Stimulated activated CD8-positive, alpha-beta memory T cell treated with anti-CD3 and anti-CD28 coated beads, Interleukin-7, amount 100 ng/mL, for 24 hours (primary cell): ENCODE data around the gene SPOCD1.

Experiments
- DNase-seq: peaks from one replicate; pipeline ENCODE4 v3.0.0-alpha.2; 2020; ENCODE audit warnings: low read depth

Gene SPOCD1

DNA sequence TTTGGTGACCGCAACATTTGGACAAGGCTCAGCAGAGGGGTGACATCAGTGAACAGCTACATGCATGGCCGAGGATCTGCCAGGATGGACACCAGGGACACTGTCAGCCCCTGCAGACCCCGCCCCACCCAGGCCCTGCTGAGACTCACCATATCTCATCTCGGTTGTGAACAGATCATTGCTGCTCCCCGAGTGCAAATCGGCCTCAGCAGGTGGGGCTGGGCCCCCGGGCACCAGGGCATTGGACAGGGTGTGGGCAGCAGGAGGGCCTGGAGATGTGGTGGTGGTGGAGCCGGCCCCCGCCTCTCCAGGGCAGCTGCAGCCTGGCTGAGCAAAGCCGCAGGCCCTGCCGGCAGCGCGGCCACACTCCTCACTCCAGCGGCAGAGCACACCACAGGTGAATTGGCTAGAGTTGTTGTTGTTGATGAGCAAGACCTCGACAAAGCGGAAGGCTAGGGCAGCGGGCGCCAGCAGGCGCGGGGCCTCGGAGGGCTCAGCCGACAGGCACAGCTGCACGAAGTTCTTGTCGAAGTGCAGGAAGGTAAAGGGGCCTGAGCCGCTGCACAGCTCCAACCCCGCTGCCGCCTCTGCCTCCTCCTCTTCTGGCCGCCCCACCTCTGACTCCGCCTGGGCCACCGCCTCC is 59.9 kb downstream of the SPOCD1 start:
- no peak for DNase-seq

DNA sequence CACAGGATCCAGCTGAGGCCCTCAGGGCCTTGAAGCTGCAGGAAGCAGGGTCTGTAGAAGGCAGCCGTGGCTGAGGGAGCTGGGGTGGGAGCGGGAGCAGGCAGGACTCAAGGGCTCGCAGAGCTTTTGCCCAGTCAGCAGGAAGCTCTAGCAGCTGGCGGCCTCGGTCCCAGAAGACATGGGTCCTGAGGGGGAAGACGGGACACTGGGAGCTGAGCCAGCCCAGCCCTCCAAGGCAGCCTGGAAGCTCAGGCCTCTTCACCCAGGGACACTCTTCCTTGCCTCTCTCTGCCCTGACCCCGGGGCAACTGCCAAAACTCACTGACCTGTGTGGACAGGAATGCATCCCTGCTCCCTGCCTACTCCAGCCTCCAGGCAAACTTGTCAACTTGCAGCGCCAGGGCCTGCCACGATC is 60.6 kb downstream of the SPOCD1 start:
- DNase-seq, result no peak

DNA sequence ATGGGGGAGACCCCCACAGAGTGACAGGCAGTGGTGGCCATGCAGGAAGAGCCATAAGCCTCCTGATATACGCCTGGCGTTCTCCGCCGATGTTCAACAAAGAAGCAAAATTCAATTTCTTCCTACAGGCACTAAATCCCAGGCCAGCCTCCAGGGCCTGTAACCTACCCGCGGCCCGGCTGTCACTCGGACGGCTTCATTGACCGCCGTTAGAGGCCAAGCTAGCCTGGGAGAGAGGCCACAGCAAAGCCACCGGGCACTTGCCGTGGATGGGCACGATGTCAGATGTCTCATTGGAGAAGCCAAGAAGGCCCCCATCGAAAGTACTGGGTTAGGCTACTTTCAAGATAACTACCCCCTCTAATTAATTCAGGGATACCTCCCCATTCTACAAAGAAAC is 61.4 kb downstream of the SPOCD1 start:
- no peak for DNase-seq

DNA sequence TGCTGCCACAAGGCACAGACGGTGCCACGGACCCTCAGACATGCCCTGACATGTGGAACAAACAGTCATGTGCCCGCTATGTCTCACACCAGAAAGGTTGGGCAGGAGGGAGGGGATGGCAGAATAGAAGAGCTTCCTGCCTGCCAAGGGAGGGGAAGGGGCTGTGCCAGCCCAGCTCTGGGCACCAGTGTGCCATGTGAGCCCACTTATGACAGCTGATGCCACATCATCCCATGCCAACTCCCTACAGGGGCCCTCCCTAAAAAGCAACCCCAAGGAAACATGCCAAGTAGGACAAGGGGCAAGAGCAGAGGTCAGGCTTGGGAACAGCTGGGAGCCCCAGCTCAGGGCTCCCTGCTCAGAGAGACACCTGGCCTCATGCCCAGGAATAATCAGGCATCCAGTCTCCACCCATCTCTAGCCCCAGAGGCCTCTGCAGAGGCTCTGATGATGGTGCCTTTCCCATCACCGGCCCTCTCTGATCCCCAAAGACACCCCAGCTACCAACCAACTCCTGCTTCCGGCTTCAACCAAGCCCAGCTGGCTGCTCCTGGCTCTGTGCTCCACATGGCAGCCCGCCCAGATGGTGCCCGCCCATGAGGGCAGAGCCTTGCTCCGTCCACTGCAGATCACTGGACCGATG is 62.0 kb downstream of the SPOCD1 start:
- no peak for DNase-seq

DNA sequence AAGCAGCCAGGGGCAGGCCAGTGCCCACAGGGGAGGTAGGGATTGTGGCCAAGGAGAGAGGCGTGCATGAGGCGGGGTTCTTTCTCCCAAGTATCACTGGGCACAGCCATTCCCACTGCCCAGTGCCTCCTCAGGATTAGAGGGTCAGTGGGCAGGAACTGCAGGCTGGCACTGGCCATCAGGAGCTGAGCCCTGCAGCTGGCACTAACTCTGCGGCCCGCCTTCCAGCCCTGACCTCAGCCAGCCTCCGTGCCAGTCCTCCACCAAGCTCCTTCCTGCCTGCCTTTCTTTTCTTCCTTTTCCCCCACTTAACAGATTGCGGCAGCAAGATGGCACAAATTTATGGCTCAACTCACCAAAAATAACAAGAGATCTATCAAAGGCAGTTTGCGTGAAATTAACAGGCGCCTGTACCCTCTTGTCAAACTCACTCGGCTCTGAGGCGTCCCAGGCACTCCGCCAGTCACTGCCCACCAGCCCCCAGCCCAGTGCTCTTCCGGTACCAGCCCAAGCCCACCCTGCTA is 62.8 kb downstream of the SPOCD1 start:
- no peak for DNase-seq

DNA sequence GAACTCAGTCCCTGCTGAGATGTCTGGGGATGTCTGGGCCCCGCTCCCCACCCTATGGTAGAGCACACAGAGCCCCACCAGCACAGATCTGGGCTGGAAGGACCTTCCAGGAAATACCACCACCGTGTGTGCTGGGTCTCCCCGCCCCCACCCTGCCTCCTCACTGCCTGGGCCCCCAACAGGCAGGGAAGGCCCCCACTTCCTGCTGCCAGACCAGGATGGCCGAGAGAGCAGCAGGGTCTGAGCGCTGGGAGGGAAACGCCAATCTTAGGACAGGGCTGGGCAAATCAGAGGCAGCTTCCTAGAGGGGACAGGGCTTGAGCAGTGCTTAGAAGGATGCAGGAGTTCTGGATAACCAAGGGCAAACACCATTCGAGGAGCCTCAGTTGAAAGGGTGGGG is 63.6 kb downstream of the SPOCD1 start:
- no peak for DNase-seq

DNA sequence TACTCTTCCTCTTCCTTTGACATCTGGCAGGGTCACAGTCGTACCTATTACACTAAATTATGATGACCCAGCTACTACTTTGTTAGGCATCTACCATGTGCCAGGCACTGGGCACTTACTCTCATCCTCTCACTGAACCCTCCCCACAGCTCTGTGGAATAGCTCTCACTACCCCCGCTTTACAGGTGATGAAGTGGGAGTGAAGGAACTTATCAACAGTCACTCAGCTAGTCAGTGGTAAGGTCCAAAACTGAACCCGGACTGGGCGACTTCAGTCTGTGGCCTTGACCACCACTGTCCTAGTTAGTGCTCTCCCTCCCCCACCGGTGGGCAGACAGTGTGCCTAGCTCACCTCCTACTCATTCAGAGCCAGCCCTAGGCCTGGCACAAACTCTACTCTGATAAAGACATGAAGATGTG is 64.0 kb downstream of the SPOCD1 start:
- no peak for DNase-seq

DNA sequence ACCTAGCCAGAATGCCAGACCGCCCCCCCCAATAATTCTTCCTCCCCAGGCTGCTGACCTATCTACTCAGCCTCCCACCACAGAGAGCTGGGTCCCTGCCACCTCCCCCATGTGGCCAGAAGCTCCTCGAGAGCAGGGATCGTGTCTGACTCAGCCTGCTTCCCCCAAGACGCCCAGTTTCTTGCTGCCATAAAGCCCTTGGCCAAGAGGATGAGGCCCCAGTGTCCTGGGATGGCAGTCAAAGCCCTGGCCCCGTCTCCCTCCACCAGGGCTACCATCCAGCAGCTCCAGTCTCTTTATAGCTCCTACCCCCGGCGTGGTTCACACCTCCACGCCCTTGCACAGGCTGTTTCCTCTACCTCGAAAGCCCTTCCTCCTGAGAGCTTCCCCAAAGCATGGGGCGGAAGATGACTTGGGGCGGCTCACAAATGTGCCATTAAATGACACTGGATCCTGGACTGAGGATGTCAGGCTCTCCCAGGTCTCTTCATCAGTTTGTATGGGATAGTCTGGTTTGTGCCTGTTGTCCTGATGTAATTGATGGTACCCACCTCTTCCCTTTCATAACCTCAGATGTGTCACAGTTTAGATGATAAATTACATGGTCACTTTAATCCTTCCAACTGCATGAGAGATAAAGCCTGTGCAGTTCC is 64.8 kb downstream of the SPOCD1 start:
- DNase-seq, result no peak

DNA sequence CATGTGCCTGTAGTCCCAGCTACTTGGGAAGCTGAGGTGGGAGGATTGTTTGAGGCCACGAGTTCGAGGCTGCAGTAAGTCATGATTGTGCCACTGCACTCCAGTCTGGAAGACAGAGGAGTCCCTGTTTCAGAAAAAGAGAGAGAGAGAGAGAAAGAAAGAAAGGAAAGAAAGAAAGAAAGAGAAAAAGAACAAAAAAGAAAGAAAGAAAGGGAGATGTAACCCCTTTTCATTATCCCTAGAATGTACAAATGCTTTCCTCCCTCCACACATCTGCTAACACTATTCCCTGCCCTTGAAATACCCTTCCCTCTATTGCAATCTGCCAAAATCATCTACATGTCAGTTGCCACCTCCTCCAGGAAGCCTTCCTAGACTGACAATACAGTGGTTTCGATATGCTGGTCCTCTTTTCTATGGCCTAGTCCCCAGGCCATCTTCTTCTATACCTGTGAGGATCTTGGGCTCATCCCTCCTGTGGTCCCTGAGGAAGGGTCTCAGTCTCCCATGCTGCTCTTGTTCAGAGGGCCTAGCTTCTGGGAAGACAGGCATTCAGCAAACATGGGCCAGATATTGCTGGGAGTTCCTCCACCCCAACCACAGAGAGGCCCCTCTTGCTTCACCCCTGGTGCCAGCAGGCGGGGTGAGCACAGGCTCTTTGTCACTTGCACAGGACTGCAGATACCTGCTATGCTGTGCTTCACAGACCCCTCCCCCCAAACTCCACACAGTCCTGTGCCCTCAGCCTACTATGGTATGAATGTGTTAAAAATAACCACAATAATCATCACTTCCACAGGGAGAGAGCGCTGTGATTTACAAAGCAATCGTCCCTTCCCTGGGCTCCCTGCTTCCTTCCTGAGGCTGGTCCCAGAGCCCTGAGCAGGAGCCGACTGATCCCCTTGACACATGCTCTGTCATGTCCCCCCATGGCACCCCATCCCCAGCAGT is 65.8 kb downstream of the SPOCD1 start:
- no peak for DNase-seq

DNA sequence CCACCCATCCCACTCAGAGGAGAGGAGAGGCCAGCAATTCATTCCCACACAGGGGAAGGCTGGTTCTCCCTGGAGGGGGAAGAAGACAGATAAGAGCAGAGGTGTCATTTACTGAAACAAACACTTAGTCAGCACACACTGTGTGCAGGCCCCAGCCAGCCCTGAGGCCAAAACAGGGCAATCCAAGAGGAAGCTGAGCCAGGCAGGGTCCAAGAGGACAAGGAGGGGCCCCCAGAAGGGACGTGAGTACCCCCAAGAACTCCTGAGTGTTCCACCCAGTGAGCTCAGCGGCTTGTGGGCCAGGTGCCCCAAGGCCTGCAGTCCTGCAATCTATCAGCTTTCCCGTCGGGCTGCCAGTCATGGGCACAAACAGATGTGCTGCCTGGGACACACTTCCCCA is 67.5 kb downstream of the SPOCD1 start:
- no peak for DNase-seq

DNA sequence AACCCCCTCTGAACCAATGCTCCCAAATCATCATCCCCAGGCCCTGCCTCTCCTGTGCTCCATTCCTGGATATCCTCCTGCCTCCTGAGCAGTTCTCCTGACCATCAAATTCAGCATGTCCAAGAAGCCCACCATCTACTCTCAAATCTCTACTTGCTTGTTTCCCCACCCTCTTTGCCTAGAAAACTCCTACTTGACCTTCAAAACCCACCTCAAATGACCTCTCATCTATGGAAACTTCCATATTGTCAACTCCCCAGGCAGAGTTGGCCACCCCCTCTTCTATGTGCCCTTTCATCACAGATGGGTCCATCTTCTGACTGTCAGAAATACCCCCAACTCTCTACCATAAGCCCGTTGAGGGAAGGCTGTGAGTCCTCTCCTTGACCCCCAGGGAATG is 68.5 kb downstream of the SPOCD1 start:
- DNase-seq, result no peak

DNA sequence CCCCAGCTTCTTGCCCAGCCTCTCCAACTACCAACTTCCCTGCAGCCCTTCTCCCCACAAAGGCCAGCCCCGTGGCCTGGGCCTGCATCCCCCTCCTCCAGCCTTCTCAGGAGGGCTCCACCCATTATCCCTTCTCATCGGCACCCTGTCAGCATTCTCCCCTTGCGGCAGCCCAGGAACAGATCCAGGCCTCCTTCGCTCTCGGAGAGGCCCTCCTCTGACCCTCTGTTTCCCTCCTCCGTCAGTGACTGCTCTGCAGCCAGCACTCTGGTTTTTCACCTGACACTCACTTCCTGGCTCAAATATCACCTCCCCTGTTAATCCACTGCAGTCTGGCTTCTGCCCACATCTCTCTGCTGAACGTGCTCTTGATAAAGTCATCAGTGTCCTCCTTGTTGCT is 69.1 kb downstream of the SPOCD1 start:
- DNase-seq, result no peak

DNA sequence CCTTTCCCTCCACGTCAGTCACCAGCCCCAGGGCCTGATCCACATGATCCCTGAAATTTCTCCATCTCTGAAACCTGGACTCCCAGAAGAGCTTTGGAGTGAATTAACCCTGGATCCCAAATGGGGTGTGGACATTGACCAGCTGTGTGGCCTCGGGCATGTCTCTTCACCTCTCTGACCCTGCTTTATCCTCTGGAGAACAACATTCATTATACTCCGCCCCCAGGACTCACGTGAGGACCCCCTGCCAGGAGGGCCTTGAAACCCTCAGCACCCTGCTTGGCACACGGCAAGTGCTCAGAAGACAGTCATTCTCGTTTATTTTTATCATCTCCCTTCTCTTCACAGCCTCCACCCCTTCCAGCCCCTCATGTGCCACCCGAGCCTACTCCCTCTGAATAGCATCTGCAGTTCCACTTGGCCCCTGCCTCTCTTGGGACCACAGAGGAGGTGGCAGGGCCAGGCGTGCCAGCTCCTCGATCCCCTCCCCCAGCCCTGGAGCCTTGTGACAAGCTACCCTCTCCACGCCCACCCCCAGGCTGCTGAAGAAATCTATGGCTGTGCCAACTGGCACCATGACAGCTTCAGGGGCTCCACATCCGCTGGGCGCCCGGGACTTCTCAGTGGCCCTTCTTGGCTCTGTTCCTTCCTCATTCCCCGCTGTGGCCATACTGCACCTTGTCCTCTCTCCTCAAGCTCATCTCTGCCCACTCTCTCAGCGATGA is 69.7 kb downstream of the SPOCD1 start:
- DNase-seq, result no peak

DNA sequence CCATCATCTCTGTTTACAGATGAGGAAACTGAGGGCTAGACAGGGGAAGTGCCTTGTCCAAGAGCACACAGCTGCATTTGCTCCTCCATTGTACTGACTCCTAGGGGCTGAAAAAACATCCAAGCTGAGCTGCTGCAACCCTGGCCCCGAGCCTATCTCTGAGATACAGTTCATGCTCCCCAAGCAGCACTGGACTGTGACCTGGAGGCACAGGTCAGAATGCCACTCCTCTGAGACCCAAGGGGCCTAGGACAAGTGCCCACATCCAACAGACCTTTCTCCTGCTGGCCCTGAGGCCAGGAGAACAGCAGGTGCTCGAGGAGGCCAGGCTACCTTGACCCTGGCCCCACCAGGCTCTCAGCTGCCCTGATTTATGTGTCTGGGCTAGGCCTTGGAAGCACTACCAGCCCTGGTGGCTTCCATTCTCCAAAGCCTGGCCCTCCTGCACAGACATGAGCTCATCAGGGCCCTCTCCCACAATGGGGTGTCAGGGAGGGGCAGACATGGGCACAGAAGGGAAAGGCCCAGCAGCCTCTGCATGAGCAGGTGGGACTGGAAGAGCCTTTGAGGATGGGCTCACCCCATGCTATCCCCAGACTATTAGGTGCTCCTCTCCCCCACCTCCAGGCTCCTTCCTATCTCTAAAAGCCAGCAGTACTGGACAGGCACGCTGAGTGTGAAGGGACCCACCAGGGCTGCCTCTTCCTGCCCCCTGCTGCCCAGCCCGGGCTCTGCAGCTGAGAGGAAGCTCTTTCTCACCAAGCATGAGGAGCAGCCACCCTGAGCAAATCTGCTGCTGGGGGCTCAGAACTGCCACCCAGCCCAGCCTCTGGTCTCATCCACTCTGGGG is 70.5 kb downstream of the SPOCD1 start:
- DNase-seq, result no peak

DNA sequence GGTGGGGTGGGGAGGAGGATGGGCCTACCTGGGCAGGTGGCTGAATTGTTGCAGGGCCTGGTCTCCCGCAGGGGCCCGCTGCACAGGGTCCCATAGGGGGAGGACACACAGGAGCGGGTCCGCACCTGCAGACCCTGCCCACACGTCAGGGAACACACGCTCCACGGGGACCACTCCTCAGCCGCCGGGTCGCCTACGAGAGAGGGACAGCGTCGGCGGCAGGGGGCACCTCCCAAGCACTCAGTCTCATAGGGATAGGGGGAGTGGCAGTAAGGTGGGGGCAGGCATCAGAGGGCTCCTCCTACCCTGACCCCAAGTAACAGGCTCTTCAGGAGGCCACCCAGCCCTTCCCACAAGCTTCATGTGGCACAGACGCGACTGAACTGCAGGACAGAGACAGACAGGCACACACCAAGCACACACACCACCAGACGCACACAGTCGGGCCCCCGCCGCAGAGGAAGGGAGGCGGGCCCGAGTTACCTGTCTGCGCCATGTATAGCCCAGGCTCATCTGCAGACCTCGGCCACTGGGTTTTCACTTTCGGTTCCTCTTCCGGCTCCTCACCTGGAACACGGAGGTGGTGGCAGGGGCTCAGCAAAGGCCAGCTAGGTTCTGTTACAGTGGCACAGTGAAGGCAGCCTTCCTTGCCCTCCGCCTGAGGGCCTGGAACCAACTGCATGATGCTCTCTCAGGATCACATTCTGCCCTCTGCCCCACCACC is 71.5 kb downstream of the SPOCD1 start:
- DNase-seq, result no peak

DNA sequence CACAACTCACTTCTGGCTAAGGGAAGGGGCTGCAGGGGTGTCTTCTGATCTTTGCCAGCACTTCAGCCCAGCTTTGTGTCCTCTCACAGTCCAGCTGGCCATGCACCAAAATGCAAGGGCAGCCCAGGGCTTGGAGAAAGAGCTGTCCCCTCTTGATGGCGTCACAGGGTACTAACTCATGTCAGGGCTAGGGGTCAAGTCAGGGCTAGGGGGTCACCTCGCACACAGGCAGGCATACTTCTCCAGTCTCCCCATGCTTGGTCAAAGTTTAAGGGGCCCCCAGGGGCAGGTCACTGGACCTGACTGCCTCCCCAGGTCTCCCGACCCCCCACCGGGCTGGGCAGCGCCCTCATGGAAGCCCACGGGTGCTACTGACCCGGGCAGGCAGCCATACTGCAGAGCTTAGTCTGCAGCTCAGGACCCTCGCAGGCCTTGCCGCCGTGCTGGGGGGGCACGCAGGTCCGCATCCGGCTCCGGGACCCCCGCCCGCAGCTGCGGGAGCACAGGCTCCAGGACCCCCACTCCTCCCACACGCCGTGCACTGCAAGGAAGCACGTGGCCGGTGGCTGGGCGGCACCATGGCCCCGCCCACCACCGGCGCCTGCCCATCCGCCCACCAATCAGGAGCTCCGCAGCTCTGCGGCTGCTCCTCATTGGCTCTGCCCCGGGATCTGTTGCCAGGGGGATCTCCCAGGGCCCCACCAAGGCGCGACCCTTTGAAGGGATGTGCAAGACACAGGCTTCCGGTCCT is 73.2 kb downstream of the SPOCD1 start:
- no peak for DNase-seq
